Suprapubic skin (tissue), 3 donors: Measurements from ENCODE around the gene AKAP1.

ENCODE experiments used
- CTCF ChIP-seq, 2 donors: fragments of 200-600 bp in 1 of 2; fragments of 450-650 bp in 1 of 2; sonication (generic) in 1 of 2; IDR thresholded peaks; one replicate each; pipeline ENCODE4 v1.5.1; 2016 to 2019; ENCODE audit warnings: antibody characterized with exemption in 2 of 2, mild to moderate bottlenecking in 1 of 2, moderate library complexity in 1 of 2
- POLR2A ChIP-seq, 2 donors: fragments of 450-650 bp; IDR thresholded peaks; one replicate each; pipeline ENCODE4 v1.6.1; 2017; ENCODE audit warnings: antibody characterized with exemption in 2 of 2, mild to moderate bottlenecking in 2 of 2, moderate library complexity in 2 of 2

DNA sequence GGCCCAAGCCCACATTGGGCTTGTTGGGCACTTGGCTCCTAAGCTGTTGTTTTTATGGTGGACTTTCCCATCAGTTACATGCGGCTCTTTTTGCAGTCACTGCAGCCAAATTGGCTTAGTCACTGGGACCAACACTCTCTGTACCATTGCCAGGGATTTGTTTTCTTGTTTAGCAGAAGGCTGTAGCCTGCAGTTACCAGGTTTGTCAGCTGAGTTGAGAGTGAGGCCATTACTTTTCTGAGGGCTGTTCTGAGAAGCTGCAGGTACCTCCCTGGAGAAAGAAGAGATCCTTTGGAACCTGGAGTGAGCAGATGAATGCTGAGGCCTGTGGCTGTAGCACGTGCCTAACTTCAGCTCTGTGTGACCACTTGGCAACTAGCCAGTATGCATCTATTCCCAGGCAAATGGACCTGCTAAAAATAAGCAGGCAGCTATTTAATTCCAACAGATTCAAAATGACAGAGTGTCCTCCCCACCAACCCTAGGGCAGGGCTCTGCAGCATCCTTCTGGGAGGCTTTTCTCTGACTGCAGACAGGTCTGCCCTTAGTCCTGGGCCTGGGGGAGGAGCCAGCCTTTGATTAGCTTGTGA, 12.9 kb downstream of the AKAP1 start:
- TF ChIP-seq CTCF (IDR thresholded peaks at IDR 0.05) (no peak), POLR2A (IDR thresholded peaks at IDR 0.05) (no peak)
